Measurements from ENCODE around the gene CYP20A1. TPM values are rescaled to one million over a fixed set of nuclear protein-coding genes. Genes with fewer than 3 reads are reported as not detected.

CYP20A1 gene, protein sequence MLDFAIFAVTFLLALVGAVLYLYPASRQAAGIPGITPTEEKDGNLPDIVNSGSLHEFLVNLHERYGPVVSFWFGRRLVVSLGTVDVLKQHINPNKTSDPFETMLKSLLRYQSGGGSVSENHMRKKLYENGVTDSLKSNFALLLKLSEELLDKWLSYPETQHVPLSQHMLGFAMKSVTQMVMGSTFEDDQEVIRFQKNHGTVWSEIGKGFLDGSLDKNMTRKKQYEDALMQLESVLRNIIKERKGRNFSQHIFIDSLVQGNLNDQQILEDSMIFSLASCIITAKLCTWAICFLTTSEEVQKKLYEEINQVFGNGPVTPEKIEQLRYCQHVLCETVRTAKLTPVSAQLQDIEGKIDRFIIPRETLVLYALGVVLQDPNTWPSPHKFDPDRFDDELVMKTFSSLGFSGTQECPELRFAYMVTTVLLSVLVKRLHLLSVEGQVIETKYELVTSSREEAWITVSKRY
- 18.6 and 21.5 TPM in 2 replicates for total RNA-seq (2021; fragmentation: NEBNext Ultra II Directional; extraction: Animal tissue kit (Norgen Biotek cat#: 25700))
- polyA plus RNA-seq (2011; rRNA removed): 4.8 and 6.2 TPM in 2 replicates
- 7.2 TPM for polyA plus RNA-seq (2011; cell fraction: cytosol; rRNA removed)
- 3.5 TPM for polyA plus RNA-seq (2011; cell fraction: nucleus; rRNA removed)
- polyA plus RNA-seq (2012, experiment 1 of 2): 7.3 to 9.3 TPM (median 8.1 TPM) in 4 replicates
- 2.6 TPM for polyA plus RNA-seq (2012, experiment 2 of 2)
- 14.1 TPM for polyA plus RNA-seq (2013, experiment 1 of 2)
- 14.4 TPM for polyA plus RNA-seq (2013, experiment 2 of 2)
- polyA minus RNA-seq (2011; rRNA and poly(A)+ RNA removed): 11.1 and 12.1 TPM in 2 replicates
- polyA minus RNA-seq (2011; cell fraction: cytosol; rRNA and poly(A)+ RNA removed): 6.8 TPM
- polyA minus RNA-seq (2011; cell fraction: nucleus; rRNA and poly(A)+ RNA removed): 12.8 TPM
- long read RNA-seq, experiment 1, partial matches to known transcripts: 2 of 6 reads
- long read RNA-seq, experiment 1, other reads (novel, unspliced or antisense): 3 of 6 reads
- long read RNA-seq, experiment 2, transcript CYP20A1-207 (11 exons, 1,359 nt): major isoform, 7 of 20 reads
- long read RNA-seq, experiment 2, transcript CYP20A1-201 (13 exons, 1,949 nt): minor isoform, 5 of 20 reads
- long read RNA-seq, experiment 2, partial matches to known transcripts: 3 of 20 reads
- long read RNA-seq, experiment 2, other reads (novel, unspliced or antisense): 4 of 20 reads

DNA sequence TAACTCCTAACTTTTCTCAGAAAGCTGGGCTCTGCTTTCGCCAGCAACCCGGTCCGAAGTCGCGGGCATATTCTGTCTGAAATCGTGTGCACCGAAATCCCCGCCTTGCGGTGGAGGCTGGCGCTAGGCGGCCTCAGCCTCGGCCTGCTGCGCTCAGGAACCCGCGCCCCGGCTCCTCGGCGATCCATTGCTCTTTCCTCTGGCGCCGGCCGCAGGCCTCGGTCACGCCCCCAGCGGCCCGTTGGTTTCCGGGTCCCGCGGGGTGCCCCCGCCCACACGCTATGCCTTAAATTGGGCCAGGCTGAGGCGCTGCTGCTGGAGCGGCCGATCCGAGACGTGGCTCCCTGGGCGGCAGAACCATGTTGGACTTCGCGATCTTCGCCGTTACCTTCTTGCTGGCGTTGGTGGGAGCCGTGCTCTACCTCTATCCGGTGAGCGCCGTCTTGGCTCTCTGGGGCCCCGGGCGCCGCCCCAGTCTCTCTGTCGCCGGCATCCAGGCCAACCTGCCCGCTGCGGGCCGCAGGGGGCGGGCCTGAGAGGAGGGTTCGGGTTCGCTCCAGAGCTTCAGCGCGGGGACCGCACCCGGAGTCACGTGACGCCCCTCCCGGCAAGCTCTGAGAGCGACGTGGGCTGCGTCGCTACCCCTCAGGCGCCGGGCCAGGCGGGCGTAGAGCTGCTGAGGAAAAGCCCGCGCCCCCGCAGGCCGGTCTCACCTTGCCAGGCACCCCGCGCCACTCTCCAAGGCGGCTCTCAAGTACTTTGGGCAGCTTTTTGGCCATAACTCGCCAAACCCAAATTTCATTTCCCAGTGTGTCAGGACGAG lies at the start of gene CYP20A1:
Gene CYP20A1 (plus strand): TSS at position 315 of the 823 bp plus-strand sequence. CDS start 45 bp downstream, at position 360.
- Histone ChIP-seq H3K27me3 (replicated peaks in 1 of 4; ENCODE audit: control insufficient read depth in 3 of 4, extremely low read depth in 1 of 4, insufficient read depth in 3 of 4, low read length in 3 of 4) (no peaks in the 10 kb centered on the region), H3K79me2 (ENCODE audit: control insufficient read depth in 1 of 2, insufficient read depth in 2 of 2, low read length in 2 of 2) (peaks cover 0 to 21% of the 10 kb centered on the region in 2 experiments; a peak in 3 of 4 replicates), H4K91ac (replicated peaks; ENCODE audit: insufficient read length, low read length) (peak within 1 kb of the TSS; percentile 91), H3K9me3 (ENCODE audit: insufficient read depth in 2 of 2, low read depth in 1 of 2, low read length in 1 of 2) (no peaks in the 10 kb centered on the region), H2BK20ac (ENCODE audit: low read length) (no peak within 1 kb of the TSS), H3K4me3 (ENCODE audit: extremely low read depth in 1 of 4, insufficient read depth in 2 of 4, low read depth in 3 of 4, low read length in 4 of 4) (peak within 1 kb of the TSS; percentile 75 to 89 (median 82)), H4K20me1 (replicated peaks in 1 of 2; ENCODE audit: control insufficient read depth in 1 of 2, insufficient read depth in 2 of 2, low read length in 2 of 2) (no peaks in the 10 kb centered on the region), H2BK12ac (ENCODE audit: low read depth, low read length) (no peak within 1 kb of the TSS), H4K5ac (ENCODE audit: insufficient read length, low read depth, low read length) (peak within 1 kb of the TSS; percentile 96), H3K36me3 (ENCODE audit: control insufficient read depth in 2 of 4, insufficient read depth in 4 of 4, low read length in 3 of 4) (peaks cover 0 to 2% (median 0%) of the 10 kb centered on the region in 4 experiments; a peak in 1 of 8 replicates), H3K23ac (ENCODE audit: insufficient read length) (no peak within 1 kb of the TSS), H2BK120ac (replicated peaks; ENCODE audit: low read depth, low read length) (no peak within 1 kb of the TSS), H2BK15ac (ENCODE audit: low read length) (no peak within 1 kb of the TSS), H3K4me2 (ENCODE audit: insufficient read depth in 1 of 2, low read depth in 2 of 2, low read length in 2 of 2) (peak within 1 kb of the TSS; percentile 77 to 79), H3K4me1 (replicated peaks in 1 of 4; ENCODE audit: control insufficient read depth in 3 of 4, insufficient read depth in 4 of 4, low read length in 3 of 4) (no peaks in the 10 kb centered on the region), H3K79me1 (ENCODE audit: low read depth, low read length) (peaks cover 3% of the 10 kb centered on the region; the same call in 1 of the 2 replicates), H3K4ac (replicated peaks; ENCODE audit: insufficient read length, low read depth, low read length) (peak within 1 kb of the TSS; percentile 87), H2AK5ac (ENCODE audit: low read depth, low read length) (no peak within 1 kb of the TSS), H2AFZ (ENCODE audit: low read length) (peak within 1 kb of the TSS; percentile 99), H3K9ac (replicated peaks in 1 of 4; ENCODE audit: extremely low read depth in 1 of 4, low read depth in 3 of 4, low read length in 3 of 4) (peak within 1 kb of the TSS; percentile 85 to 91 (median 90)), H3K18ac (ENCODE audit: extremely low read depth, low read length) (peak within 1 kb of the TSS; percentile 85), H3K23me2 (ENCODE audit: low read depth, low read length) (no peaks in the 10 kb centered on the region; the same call in 1 of the 2 replicates), H3K56ac (replicated peaks; ENCODE audit: insufficient read length, low read depth, low read length) (peak within 1 kb of the TSS; percentile 72), H2BK5ac (ENCODE audit: low read depth, low read length) (peak within 1 kb of the TSS; percentile 90), H3K27ac (ENCODE audit: low read depth, low read length) (peak within 1 kb of the TSS; percentile 84), H4K8ac (ENCODE audit: extremely low read depth, insufficient read depth, low read length) (peak within 1 kb of the TSS; percentile 96), H3K14ac (ENCODE audit: insufficient read length) (no peak within 1 kb of the TSS)
- FAIRE-seq: no peak
- CTCF ChIA-PET (ENCODE audit: partially characterized antibody): interaction anchor here (0.5 to 1.8 kb wide), 8 partner anchors 9 to 525 kb away, joined by 3 to 4 read pairs (median 3); no protein-coding TSS in a partner anchor
- POLR2A ChIA-PET (ENCODE audit: partially characterized antibody): interaction anchor here (0.6 to 3.3 kb wide), 16 partner anchors 9 to 603 kb away, joined by 3 to 14 read pairs (median 4); partner anchors contain the start of genes ABI2, CARF and WDR12
- WGBS, 2 experiments (ENCODE audit: extremely low coverage in 1 of 2, insufficient coverage in 1 of 2, insufficient read length in 1 of 2, insufficient replicate concordance in 2 of 2, low coverage in 1 of 2, low lambda C conversion rate in 2 of 2, missing lambda C conversion rate in 1 of 2): 1% methylated on average over 66 of the region's 80 CpGs; no CpG with 5 or more reads in 1 of the 2 experiments
- DNase-seq (ENCODE audit: low read depth in 1 of 2, low spot score in 2 of 2): peak; percentile 90 to 94
